ENCODE results near the gene UNC5C.

The UNC5C gene

DNA sequence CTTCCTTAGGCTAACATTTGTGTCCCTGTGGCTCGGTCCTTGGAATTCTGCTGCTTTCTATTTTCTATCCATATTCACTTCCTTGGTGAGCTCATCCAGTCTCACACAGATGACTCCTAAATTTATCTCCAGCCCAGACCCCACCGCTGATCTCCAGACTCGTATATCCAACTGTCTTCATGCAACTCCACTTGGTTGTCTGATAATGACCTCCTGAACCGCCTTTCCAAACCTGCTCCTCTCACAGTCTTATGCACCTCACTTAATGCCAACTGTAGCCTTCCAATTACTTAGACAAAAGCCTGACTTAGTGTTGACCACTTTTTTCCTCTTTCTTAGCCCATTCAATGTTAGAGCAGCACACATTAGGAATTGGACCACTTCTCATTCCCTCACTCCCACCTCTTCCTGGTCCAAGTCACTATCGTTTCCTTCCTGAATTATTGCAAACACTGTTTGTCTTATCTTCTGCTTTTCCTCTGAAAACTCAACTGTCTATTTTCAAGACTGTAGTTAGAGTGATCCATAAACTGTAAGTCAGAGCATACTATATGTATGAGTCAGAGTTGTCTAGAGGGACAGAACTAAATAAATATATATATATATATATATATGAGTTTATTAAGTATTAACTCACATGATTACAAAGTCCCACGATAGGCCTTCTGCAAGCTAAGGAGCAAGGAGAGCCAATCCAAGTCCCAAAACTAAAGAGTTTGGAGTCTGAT, 292.5 kb downstream of the UNC5C start:
- DNase-seq, result no peak

DNA sequence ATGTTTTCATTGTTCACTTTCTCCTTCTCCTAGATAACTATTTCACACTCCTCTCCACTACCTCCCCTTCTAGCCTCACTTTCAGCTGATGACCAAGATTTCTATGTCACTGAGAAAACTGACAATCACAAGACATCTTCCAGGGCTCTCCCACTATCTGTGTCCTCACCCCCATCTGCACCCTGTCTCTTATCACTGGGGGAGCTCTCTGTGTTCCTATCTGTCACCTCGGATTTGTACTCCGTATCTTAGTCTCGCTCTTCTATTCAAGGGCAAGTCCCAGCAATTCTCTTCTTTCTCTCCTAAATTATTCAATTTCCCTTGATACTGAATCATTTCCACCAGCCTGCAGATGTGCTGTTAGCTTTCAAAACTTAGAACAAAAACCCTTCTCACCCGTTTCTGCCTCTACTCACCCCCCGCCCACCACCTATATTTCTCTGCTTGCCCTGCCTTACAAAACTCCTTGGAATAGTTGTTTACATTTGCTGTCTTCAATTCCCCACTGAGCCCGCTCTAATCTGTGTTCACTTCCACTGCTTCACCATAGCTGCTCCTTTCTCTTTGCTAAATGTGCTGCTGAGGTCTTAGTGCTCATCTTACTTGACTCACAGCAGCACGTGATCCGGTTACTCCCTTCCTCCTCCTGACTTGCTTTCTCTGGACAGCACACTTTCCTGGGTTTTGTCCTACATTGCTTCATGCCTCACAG, 293.2 kb downstream of the UNC5C start:
- no peak for DNase-seq

DNA sequence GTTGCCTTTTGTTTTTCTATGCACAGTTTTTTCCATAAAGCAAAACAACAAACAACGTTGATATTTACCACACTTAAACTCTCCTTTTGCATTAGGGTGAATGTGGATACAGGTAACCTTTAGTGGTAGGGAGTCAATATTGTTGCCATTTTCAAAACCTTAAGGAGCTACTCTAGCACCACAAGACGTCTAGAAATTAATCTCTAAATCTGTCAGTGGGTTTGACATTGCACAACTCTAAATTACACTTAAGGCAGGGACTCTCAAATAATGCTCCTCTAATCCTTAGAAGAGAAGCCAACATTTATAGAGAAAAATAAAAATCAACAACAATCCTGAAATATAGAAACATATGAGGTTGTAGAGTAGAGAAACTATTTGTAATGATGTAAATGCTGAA, 297.2 kb downstream of the UNC5C start:
- no peak for DNase-seq

DNA sequence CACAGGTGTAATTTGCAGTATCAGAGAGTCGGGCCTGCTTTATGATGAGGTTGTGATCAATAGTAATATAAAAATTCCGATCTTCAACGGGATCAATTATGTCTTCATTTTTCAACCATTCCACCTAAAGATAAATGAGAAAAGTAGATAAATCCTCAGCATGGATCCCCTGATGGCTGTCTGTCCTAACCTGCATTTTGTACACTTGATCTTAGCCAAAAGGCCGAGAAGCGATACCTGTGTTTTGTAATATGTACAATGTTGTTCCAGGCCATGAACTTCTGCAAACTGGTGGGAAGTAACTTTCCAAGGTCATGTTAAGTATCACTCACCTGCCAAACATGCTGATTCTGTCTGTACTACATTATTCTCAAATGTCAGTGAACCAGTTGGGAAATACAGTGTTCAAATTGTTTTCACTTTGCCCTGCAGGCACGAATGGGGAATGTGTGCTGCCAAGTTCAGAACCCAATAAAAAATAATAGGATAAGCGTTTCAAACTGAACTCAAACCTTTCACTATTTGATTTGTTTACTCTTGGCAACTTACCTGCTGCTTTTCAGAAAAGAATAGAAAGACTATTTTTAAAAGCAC, 298.1 kb downstream of the UNC5C start:
- DNase-seq, result no peak

DNA sequence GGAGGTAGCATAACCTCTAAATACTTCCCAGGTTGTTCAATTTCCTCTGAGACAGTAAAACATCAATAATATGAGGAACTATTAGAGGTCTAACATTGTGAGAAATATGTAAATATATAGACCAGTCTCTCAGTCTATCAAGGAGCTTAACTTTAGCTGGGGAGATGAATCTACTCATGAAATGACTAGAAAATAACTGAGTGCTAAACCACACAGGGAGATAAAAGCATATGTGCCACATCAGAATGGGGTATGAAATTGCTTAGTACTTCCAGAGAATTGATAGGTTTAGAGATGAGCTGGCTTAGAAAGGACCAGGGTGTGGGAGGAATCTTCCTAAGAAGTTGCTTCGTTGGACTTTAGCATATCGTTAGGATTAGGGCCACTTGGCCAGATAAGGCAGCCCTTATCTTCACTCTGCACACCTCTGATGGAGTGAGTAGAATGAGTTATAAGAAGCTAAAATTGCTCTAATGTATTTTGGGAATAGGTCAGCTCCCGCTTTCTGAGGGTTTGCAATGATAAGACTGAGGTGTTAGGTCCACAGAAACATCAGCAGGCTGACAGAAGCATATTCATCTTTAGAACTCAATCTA, 299.2 kb downstream of the UNC5C start:
- no peak for DNase-seq

DNA sequence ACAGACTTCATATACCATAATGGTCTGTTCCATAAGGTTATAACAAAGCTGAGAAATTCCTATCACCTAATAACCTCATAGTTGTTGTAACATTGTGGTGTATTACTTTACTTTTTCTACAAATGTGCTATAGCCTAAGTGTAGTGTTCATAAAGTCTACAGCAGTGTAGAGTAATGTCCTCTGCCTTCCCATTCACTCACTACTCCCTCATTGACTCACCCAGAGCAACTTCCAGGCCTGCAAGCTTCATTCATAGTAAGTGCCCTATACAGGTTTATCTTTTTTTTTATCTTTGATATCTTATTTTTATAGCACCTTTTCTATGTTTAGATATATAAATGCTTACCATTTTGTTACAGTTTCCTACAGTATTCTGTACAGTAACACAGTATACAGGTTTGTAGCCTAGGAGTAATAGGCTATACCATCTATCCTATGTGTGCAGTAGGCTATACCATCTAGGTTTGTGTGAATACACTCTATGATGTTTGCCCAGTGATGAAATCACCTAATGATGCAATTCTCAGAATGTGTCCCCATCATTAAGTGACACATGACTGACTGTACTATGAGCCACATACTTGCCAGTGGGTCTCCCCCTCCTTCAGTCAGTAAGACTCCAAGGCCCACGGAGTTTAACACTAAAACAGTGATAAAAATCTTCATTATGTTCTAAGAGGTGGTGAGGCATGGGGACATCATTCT, 299.9 kb downstream of the UNC5C start:
- no peak for DNase-seq

DNA sequence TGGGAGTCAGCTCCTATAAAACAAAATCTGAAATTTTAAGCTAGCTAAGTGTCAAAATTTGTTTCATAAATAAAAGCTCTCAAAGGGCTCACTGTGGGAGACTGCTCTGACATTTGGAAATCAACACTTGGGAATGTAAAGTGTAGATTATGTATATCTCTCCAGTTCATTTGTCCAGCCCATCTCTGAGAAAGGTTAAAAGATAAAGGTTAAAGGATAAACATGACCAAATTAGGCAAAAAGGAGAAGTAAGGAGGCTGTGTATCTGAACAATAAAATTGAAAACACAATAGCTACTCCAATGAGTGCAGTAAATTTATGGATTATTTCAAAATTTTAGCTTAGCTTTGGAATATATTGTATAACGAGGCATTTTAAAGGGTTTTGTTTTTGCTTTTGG, 304.9 kb downstream of the UNC5C start:
- DNase-seq, result no peak

DNA sequence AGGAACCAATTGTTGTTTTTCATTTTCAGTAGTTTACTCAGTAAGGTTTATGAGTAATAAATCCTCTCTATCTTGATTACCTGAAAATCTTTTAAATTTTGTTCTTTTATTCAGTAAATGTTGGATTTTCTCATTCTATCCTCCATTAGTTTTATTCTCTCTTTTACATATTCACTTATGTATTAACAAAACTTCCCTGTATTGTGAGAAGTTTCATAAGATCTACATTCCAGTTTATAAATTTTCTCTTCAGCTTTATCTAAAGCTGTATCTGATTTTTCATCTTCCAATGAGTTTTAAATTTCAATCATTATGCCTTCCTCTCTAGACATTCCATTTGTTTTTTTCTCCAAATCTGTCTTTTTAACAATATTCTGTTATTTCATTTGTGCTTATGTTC, 310.2 kb downstream of the UNC5C start:
- DNase-seq, result no peak

DNA sequence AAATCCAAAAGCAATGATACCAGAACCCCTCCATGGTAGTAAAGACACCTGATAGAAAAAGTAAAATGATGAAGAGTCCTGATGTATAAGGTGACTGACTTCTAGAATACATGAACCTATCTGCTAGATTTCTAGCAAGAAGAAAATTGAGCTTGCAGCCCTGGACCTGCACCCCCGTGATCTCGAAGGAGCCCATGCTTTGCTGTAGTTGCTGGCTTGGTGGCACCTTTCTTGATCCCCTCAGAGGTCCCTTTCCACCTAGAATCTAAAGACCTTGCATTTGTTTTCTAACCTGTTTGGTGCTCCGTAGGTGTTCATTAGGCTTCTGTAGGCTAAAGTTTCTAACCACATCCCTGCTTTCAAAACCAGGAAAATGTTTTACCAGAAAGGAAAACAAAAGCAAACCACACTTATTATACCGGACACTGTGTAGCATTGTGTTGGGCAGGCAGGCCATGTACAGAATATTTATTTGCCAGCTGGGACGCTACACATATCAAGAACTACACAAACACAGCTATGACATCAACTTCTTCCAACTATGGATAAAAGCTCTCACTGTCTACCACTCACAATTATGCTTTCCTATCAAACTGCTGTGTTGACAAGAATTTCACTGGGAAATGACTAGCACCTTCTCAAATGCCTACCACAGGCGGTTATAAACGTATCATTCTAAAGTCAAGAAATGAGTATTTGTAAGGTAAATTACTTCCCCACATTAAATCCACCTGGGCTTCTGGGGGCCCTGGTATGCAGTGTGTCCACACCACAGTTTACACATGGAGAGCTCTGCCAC, 316.2 kb downstream of the UNC5C start:
- no peak for DNase-seq

DNA sequence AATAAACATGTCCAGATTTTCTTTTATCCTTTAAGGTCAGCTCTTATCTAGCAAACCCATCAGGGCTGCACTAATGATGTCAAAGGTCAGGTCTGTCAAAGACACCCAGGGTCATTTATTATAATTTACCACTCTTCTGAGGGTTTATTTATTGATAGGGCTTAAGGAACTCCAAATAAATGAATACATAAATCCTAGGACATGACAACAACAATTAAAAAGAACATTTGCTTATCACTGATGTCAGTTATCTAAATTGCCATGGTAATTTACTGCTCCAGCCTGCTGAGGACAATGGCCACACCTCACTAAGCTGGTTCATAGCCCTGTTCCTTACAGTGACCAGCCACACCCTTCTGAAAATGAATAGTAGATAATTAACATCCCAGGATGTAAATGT, 317.1 kb downstream of the UNC5C start:
- DNase-seq, result no peak

DNA sequence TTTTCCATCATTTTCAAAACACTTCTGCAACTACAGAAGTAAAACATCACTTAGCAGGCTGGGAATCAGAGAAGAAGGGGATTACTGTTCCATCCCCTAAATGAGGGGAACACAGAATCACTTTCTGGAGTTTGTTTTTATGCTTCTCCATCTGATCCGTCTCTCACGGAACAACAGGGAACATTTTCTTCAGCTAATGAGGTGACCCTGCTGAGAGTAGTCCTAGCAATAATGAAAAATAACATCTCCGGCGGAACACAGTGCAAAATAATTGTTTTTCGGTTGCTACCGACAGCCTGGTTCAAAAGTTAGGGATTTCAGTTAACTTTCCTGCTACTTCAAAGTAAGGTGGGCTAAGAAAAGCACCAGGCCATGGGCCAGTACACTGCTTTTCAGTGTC, 322.9 kb downstream of the UNC5C start:
- no peak for DNase-seq

DNA sequence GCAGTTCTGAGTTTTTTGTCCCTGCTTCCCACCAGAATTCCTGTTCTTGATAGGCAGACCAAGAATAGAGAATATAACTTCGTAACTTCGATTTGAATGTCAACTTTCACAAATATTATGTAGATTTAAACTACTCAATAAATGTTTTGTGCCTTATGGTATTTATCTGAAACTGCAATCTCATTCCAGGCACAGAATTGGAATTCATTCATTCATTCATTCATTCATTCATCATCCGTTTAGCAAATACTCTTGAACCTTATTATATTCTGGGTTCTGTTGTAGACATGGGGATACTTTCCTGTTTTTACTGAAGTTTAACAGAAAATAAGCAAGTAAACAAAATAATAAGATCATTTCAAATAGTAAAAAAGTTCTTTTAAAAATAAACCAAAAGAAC, 324.4 kb downstream of the UNC5C start:
- DNase-seq, result no peak

DNA sequence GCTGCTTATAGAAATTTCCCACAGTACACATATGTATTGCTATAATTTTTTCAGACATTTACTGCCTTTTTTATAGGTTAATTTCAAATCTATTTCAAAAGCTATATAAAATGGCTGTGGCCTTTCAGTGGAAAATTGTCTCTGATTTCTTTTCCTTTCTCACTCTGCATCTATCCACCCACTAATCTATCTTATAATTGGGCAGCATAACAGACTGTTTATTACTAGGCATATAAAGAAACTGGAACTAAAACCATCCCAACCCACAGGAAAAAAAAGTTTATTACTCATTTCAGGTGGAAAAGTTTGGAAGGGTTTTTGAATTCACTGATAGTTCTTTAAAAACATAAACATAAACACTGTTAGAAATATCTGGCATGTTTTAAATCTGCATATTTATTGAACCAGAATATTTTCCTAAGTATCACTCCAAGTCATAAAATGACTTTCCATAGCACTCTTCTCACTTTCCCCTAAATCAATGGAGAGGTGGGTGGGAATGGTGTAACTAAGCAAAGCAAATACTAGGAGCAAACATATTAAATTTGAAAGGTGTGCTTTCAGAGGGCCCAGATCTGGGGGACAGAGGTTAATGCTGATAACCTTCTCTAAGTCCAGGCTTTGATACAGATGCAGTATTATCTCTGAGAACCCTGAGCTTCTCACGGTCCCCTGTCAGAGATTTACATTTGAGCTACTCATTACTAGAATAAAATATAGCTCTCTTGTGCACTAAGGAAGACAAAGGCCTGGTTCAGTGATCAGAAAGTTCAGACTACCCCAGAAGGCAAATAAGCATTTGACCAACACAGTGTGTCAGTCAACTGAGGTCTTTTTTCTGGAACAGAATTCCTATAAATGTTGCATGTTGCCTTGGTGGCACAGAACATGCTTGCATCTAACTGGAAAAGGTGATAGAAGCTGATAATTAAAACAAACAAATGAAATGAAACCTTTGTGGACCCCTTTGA, 328.3 kb downstream of the UNC5C start:
- no peak for DNase-seq

DNA sequence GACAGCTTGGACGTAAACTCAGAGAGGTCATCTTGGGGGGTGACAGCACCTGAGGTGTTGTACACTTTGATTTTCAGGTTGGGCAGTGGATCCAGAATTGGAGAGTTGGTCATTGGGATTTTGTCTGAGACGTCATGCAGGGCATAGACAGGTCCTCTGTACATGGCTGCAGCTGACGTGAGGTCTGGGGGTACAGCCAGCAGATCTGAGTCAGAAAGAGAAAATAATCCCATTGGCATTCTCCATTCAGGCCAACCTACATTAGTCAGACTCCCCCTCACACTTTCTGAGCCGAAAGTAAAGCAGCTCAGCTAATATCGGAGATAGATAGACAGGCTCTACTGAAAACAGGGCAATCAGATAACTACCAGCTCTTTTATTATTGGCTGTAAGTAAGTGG, 329.7 kb downstream of the UNC5C start:
- DNase-seq, result no peak

DNA sequence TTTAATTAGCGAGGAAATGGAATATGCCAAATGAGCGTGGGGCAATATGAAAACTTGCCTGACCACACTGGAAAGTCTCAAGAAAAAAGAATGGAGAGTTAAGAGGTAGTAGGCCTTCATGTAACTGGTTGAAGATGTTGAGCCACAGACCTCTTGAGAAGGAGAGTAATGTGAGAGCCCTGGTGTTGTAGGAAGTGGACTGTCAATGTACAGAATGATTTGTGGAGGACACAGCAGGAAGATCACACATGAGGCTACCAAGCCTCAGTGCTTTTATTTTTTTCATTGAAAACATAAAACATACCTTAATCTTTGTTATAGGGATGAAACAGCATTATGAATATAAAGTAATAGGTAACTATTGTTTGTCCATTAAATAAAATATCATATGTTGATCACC, 331.6 kb downstream of the UNC5C start:
- DNase-seq, result no peak

DNA sequence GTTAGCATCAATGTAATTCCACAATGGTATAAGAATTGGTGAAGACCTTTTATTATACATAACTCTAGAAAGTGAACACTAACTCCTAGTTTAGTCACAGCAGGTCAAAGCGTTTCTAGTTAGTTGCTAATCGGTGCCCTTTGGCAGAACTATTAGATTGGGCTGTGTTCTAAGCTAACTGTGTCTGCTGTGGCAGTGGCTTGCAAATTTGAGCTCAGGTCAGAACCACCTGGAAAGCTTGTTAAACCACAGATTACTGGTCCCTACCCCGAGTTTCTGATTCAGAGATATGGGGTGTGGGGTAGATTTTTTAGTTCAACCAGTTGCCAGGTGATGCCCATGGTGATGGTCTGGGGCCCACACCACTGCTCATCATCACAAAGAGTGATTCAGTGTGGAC, 332.1 kb downstream of the UNC5C start:
- no peak for DNase-seq

DNA sequence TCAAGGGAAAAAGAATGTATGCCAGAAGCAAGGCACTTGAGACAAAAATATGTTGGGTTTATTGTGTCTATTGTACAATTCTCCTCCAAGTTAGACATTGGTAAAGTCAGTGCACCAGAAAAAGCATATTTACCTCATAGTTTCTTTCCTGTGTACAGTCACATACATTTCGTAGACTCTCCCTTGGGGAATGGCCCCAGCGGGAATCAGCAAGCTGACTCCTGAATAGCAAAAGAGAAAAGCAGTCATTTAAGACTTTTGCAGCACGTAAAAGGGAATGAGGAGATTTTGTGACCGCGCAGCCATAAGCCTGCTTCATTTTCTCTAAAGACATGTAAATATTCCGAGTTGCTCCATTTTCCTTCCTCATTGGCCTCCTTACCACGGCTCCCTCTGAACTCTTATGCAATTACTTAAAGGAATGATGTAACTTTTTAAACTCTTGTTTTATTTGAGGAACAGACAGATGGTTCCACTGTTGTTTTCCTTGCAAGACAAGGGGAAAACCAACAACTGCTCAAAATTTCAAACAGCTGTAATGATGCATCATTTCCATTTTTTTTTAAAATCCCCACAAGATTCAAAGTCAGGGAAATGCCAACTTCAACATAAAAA, 332.7 kb downstream of the UNC5C start:
- DNase-seq, result no peak

DNA sequence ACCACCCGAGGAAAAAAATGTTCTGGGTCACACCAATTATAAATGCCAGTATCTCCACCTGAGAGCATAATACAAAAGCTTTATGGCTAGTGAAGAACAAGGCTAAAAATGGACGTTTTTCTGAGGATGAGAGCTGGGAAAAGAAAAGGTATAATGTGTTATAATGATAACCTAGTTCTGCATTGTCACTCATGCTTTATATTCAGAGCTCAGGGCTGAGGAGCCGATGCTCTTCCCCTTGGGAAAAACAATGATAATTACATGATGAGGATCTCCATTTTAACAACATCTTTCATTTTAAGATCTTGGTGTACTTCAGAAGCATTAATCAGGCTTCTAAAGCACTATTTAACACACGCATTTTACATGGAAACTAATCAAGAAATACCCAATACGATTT, 333.7 kb downstream of the UNC5C start:
- no peak for DNase-seq

DNA sequence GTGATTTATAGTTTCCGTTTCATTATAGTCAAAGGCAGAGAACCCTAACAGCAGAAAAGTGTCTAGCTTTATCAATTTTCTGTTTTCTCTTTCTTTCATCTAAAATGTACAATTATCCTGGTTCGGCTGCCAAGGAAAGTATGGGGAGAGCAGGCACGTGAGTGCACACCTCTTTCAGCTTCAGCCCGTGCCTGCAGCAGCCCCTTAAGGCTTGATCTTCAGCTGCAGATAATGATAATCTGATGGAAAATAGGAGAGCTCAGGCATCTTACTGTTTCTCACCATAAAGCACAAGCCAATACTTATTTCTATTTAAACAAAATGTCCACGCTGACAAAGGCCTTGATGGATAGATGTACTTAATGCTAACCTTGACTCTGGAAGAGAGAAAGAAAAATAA, 334.4 kb downstream of the UNC5C start:
- no peak for DNase-seq

DNA sequence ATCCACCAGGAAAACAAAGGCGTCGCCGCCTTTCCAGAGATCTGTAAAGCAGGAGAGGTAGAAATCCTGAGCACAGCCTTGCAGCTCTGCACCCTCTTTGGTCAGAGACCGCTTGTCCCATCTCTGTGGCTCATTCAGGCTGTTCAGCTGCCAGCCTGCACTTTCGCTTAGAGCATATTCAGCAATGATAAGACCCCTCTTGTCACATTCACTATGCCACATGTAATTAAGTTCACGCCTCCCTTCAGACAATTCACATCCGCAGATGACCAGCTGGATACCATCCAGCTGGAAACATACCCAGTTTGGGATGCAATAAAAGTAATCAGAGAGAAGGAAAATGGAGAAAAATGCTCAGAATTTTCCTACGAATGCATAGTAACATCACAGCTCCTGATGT, 335.4 kb downstream of the UNC5C start:
- DNase-seq, result no peak

DNA sequence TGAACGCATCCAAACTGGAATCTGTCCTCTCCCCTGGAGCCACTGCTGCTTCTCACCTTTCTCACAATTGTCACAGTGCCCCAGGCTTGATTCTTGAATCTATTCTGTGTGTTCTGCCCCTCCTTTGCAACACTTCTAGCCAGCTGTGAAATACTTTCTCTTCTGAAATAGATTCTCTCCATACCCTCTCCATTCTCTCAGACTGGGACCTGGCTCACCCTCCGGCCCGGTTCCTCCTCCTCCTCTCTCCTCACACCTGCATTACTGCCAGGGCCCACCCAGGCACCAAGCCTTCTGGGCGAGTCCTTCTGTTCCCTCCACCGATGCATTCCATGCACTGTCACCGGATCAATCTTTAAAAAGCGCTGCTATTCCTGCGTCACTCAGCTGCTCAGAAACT, 336.1 kb downstream of the UNC5C start:
- no peak for DNase-seq

All from bone marrow (tissue), 2 donors.